Measurements from ENCODE around the gene PRDM15.

Gene PRDM15, protein sequence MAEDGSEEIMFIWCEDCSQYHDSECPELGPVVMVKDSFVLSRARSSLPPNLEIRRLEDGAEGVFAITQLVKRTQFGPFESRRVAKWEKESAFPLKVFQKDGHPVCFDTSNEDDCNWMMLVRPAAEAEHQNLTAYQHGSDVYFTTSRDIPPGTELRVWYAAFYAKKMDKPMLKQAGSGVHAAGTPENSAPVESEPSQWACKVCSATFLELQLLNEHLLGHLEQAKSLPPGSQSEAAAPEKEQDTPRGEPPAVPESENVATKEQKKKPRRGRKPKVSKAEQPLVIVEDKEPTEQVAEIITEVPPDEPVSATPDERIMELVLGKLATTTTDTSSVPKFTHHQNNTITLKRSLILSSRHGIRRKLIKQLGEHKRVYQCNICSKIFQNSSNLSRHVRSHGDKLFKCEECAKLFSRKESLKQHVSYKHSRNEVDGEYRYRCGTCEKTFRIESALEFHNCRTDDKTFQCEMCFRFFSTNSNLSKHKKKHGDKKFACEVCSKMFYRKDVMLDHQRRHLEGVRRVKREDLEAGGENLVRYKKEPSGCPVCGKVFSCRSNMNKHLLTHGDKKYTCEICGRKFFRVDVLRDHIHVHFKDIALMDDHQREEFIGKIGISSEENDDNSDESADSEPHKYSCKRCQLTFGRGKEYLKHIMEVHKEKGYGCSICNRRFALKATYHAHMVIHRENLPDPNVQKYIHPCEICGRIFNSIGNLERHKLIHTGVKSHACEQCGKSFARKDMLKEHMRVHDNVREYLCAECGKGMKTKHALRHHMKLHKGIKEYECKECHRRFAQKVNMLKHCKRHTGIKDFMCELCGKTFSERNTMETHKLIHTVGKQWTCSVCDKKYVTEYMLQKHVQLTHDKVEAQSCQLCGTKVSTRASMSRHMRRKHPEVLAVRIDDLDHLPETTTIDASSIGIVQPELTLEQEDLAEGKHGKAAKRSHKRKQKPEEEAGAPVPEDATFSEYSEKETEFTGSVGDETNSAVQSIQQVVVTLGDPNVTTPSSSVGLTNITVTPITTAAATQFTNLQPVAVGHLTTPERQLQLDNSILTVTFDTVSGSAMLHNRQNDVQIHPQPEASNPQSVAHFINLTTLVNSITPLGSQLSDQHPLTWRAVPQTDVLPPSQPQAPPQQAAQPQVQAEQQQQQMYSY

GRCh38 chr21:41879190-41879998 lies at the start of gene PRDM15:
Gene PRDM15 (minus strand): TSS chr21:41879344. CDS start chr21:41860363, 18,981 bp downstream.
- peak; percentile 83 to 88 (median 87) for DNase-seq

DNA sequence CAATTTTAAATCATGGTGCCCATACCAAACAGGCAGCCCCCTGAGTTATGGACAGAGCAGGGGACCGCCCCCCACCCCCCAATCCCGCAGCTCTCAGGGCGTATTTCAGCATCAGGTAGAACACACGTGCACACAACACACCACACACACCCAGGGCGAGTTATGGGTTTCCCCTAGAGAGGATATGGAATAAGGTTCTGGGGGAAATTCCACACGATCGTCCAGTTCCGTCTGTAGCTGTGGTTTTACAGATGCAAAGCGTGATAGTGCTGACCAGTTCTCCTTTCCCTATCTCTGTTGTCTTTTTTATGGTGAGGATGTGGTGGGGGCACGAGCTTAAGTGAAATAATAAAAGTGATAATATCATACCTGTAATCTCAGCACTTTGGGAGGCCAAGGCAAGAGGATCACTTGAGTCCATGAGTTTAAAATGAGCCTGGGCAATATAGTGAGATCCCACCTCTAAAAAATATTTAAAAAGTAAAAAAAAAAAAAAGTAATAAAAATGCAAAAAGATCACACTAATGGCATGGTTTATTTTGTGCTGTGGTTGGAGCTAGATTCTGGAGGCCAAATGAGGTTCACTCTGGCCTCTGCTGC lies 49.6 kb upstream of the PRDM15 start:
- DNase-seq = no peak

- no peak for DNase-seq
Measured at GRCh38 chr21:41927727-41928409, 48.7 kb upstream of the PRDM15 start.

GRCh38 chr21:41926807-41927171 lies 47.6 kb upstream of the PRDM15 start:
- no peak for DNase-seq

DNA sequence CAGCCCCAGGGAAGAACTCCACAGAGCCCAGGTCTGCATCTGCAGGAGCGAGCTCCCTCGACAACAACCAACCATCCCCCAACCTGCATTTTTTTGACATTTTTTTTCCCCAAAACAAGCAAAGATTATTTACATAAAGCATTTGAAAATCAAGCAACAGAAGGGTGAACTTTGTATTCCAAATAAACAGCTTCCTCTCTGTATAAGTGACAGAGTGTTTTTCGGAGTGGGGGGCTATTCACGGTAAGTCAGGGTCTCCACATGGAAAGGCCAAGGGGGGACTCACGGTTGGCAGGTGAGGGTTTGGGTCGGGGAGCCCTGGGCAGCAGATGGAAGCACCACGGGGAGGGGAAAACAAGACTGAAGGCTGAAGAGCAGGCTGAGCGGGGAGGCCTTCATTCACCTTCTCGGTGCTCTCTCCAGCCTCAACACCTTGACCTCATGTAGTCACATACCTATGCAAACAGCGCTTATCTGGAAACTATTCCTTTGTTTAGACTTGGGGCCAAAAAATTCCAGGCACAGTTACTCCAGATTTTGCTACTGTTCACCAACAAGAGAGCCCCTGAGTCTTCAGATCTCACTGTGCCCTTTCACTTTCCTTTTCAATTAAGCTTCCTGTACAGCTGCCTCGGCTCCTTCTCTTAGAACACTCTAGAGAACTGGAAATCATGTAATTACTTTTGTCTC lies 47.1 kb upstream of the PRDM15 start:
- peak in 1 of 3 experiments; percentile 5 for DNase-seq

- no peak for DNase-seq
Measured at GRCh38 chr21:41925767-41926116, 46.6 kb upstream of the PRDM15 start.

GRCh38 chr21:41924368-41924754 lies 45.2 kb upstream of the PRDM15 start:
- DNase-seq = peak in 1 of 3 experiments; percentile 50

DNA sequence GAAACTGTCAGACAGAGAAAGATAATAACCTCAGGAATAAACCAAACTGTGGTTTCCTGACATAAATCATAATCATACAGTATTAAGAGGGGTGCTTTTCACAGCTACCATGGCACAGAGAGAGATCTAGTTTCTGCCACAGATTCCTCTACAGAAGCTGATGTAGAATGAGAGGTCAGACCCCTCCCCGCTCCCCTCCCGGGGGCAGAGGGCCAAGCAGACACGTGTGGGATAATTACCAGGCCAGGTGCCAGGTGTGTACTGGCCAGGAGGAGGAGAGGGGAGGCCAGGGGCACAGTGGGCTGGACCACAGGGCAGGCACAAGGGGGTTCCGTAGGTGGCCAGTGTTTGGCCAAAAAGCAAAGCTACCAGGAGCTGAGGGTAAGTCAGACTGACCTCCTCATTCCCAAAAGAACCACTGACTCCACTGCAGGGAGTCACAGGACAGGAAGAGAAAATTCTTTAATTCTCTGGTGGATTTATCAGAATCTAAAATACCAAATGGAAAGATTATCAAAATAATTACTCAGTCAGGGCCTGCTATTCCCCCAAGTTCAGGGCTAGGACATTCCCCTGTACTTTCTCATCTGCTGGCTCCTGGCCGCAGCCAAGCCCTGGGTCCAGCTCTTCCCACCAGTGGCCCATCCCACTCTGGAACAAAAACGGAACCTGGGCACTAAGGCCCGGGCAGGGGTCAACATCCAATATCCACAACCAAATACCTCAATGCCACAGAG lies 44.7 kb upstream of the PRDM15 start:
- peak in 1 of 3 experiments; percentile 39 for DNase-seq

- no peak for DNase-seq
Measured at GRCh38 chr21:41923186-41923585, 44.0 kb upstream of the PRDM15 start.

GRCh38 chr21:41921021-41921420 lies 41.9 kb upstream of the PRDM15 start:
- DNase-seq = no peak

DNA sequence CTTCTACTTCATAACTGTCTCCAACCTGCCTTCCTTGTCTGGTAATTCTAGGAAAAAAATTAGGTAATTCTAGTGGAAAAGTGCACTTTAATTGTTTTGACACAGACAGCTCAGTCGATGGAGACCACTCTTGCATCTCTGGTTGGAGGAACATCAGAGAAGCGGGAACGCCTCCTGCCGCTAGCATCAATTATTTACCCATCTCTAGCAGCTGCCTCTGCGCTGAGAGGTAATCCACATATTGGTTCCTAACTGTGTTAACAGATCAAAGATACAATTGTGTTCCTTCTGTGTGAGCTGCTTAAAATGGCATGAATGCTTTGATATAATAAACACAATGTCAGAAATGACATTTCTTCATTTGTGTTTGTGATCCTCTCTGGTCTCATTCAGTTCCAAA lies 41.3 kb upstream of the PRDM15 start:
- DNase-seq = peak in 1 of 3 experiments; percentile 52

DNA sequence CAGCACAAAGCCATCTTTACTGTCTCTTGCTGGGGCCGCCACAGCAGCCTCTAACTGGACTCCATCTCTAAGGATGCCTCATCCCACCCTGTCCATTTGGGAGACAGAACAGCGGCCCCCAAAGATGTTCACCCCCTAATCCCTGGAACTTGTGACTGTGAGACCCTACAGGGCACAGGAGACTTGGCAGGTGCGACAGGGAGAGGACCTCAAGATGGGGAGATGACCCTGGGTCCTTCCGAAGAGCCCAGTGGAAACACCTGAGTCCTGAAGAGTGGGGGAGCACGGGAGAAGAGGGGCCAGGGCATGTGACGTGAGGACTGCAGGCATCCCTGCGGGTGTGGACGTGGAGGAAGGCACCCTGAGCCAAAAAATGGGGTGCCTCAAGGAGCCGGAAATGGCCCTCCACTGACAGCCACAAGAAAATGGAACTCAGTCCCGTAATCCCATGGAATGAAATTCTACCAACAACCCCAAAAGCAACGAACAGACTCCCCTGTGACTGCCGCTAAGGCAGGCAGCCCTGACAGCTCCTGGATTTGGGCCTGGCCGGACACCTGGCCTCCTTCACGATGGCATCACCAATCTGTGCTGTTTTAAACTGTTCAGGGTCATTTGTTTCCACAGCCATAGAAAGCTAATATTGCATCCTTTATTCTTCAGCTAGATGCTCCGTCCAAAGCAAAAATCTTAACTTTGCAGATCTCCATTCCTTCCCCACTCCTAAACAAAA lies 40.7 kb upstream of the PRDM15 start:
- DNase-seq = no peak

- no peak for DNase-seq
Measured at GRCh38 chr21:41918561-41919358, 39.6 kb upstream of the PRDM15 start.

DNA sequence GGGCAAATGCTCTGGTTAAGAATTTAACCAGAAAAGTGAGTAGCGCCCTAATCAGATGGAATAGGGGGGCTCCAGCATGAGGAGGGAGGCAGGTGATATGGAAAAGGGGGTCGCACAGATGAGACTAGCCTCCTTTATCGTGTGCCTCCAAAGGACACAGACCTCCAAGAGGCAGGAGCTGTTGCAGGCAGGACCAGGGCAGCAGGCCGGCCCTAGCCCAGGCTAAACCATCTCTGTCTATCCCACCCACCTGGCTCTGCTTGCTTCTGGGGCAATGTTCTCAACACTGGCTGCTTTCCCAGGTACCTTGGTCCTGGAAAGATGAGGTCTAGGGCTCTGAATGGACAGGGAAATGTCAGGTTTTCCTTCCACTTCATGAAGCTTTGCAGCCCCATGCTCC lies 38.4 kb upstream of the PRDM15 start:
- no peak for DNase-seq

- DNase-seq = no peak
Measured at GRCh38 chr21:41916888-41917433, 37.8 kb upstream of the PRDM15 start.

GRCh38 chr21:41914965-41915364 lies 35.8 kb upstream of the PRDM15 start:
- no peak for DNase-seq

GRCh38 chr21:41914358-41914757 lies 35.2 kb upstream of the PRDM15 start:
- DNase-seq = no peak

DNA sequence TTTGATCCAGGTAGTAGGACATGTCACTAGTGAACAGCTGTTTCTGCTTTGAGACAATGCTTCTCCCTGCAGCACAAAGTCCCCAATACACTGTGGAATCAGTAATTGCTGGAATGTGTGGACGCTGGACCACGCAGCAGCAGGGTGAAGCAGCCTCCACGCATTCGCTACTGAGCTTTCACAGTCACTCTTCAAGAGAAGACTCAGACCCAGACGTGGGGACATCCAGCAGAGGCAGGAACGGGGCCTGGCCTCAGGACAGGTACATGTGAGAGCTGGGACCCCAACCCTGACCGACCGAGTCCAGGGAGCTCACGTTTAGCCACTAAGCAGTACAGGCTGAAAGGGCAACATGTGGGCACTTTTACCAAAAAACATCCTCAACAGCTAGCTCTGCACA lies 34.1 kb upstream of the PRDM15 start:
- DNase-seq = no peak
